ENCODE measurements around the gene FASN. TPM values are rescaled to one million over a fixed set of nuclear protein-coding genes. Genes with fewer than 3 reads are reported as not detected.
A peak's percentile ranks its signal among the peaks of the same experiment; 100 is the strongest.

Gene FASN
- total and polyA plus RNA-seq, 2 of the 13 experiments (the other 11 are each of a cell fraction or from before 2014, with no cell fraction given) = 51.7 to 101 TPM

- no peak for TF ChIP-seq E2F2 (CRISPR knock-in tag; IDR thresholded peaks at IDR 0.05; ENCODE audit: borderline replicate concordance)
- TF ChIP-seq TFE3 (CRISPR knock-in tag; IDR thresholded peaks at IDR 0.05) = no peak
- TF ChIP-seq GPBP1L1 (CRISPR knock-in tag; IDR thresholded peaks at IDR 0.05) = no peak
- no peak for TF ChIP-seq ZIK1 (CRISPR knock-in tag; IDR thresholded peaks at IDR 0.05; ENCODE audit: borderline replicate concordance, low read depth)
- no peak for TF ChIP-seq ZNF121 (CRISPR knock-in tag; IDR thresholded peaks at IDR 0.05)
- TF ChIP-seq MAFG (CRISPR knock-in tag; IDR thresholded peaks at IDR 0.05) = no peak
- no peak for TF ChIP-seq NRL (CRISPR knock-in tag; IDR thresholded peaks at IDR 0.05; ENCODE audit: borderline replicate concordance)
- TF ChIP-seq TSC22D2 (CRISPR knock-in tag; IDR thresholded peaks at IDR 0.05; ENCODE audit: borderline replicate concordance) = no peak
- no peak for TF ChIP-seq ZFP82 (CRISPR knock-in tag; IDR thresholded peaks at IDR 0.05; ENCODE audit: borderline replicate concordance)
- no peak for TF ChIP-seq HOXA5 (CRISPR knock-in tag; IDR thresholded peaks at IDR 0.05)
- no peak for TF ChIP-seq U2AF1 (optimal IDR thresholded peaks at IDR 0.05; ENCODE audit: low read depth, low read length)
- TF ChIP-seq ZNF607 (CRISPR knock-in tag; IDR thresholded peaks at IDR 0.05; ENCODE audit: borderline replicate concordance) = no peak
- no peak for TF ChIP-seq ETV5 (CRISPR knock-in tag; IDR thresholded peaks at IDR 0.05; ENCODE audit: borderline replicate concordance)
- no peak for TF ChIP-seq SP5 (CRISPR knock-in tag; IDR thresholded peaks at IDR 0.05; ENCODE audit: borderline replicate concordance, low read depth)
- no peak for TF ChIP-seq ZNF552 (CRISPR knock-in tag; IDR thresholded peaks at IDR 0.05; ENCODE audit: borderline replicate concordance)
- peak; percentile 37 for TF ChIP-seq MED8 (CRISPR knock-in tag; IDR thresholded peaks at IDR 0.05; ENCODE audit: insufficient replicate concordance)
- no peak for TF ChIP-seq HIC2 (CRISPR knock-in tag; IDR thresholded peaks at IDR 0.05; ENCODE audit: low read depth)
- TF ChIP-seq ZNF292 (CRISPR knock-in tag; IDR thresholded peaks at IDR 0.05; ENCODE audit: borderline replicate concordance, low read depth) = no peak
- TF ChIP-seq ZNF768 (CRISPR knock-in tag; IDR thresholded peaks at IDR 0.05) = no peak
- TF ChIP-seq BCL3 (CRISPR knock-in tag; IDR thresholded peaks at IDR 0.05) = no peak
- TF ChIP-seq ZNF841 (CRISPR knock-in tag; IDR thresholded peaks at IDR 0.05; ENCODE audit: borderline replicate concordance) = no peak
Measured at GRCh38 chr17:82083009-82083408, 15.0 kb downstream of the FASN start (continued).

Data from HepG2 (cell line).